Spleen (tissue), 7 donors: ENCODE data around the gene ADCY4.

Experiments
- POLR2A ChIP-seq, 3 donors: fragments of 450-650 bp; IDR thresholded peaks; one replicate each; pipeline ENCODE4 v1.5.1; 2017; ENCODE audit warnings: antibody characterized with exemption in 3 of 3, mild to moderate bottlenecking in 1 of 3
- TF ChIP-seq, protein P1 (sequence below), 11 experiments: fragments of 200-600 bp in 7 of 11; fragments of 450-650 bp in 4 of 11; sonication (generic) in 4 of 11; IDR thresholded peaks in 8 of 11; conservative IDR thresholded peaks in 3 of 11; 1 replicate in 7 of 11; 2 replicates in 4 of 11; pipeline versions ENCODE4 v1.4.0 to v1.8.0; 2016 to 2021; ENCODE audit warnings: antibody characterized with exemption in 11 of 11, inconsistent platforms in 4 of 11, mild to moderate bottlenecking in 1 of 11
- donor health status: DM: no; HTN: no; CAD: no; lungs with moderate emphysema.
- donor health status: DM: no; HTN: no; CAD: no.
- donor health status: DM: no; HTN: no; CAD: no.

DNA sequence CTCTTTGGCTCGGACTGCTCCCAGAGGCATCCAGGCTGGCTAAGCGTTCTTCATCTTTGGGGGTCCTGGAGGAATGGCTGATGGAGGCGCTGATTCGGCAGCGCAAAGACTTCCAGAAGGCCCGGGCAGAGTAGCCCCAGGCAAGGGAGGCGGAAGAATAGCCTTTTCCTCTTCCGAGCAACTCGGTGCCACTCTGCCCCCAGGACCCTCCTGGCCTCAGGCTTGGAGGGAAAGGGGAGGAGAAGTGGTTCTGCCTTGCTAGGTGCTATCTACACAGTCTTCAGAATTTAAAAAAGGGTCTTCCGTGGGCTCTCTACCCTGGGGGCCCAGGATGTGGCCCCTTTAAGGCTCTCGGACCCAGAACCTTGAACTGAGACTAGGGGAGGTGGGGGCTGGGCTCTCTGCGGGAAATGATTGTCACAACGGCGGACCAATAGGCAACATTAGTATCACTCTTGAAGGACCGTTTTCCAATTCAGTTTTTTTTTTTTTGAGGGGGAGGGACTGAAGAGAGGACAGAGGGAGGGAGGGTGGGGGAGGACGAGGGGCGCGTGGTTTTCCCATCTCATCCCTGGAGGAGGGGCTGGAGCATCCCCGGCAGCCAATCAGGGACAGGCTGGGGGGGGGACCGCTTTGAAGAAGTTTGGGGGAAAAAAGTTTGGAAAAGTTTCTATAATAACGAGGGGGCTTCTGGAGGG, 32.8 kb upstream of the ADCY4 start, which contains the start of gene NFATC4:
- TF ChIP-seq, protein P1, sequence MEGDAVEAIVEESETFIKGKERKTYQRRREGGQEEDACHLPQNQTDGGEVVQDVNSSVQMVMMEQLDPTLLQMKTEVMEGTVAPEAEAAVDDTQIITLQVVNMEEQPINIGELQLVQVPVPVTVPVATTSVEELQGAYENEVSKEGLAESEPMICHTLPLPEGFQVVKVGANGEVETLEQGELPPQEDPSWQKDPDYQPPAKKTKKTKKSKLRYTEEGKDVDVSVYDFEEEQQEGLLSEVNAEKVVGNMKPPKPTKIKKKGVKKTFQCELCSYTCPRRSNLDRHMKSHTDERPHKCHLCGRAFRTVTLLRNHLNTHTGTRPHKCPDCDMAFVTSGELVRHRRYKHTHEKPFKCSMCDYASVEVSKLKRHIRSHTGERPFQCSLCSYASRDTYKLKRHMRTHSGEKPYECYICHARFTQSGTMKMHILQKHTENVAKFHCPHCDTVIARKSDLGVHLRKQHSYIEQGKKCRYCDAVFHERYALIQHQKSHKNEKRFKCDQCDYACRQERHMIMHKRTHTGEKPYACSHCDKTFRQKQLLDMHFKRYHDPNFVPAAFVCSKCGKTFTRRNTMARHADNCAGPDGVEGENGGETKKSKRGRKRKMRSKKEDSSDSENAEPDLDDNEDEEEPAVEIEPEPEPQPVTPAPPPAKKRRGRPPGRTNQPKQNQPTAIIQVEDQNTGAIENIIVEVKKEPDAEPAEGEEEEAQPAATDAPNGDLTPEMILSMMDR (IDR thresholded peaks at IDR 0.05 in 8 of 11, conservative IDR thresholded peaks at IDR 0.05 in 3 of 11), result no peak
- TF ChIP-seq POLR2A (IDR thresholded peaks at IDR 0.05), result no peak
